WERI-Rb-1 (cell line): ENCODE data around the gene MSGN1.

Source experiments
- DNase-seq: peaks from one replicate; pipeline ENCODE4 v3.0.0-alpha.2; 2020
- H3K27ac ChIP-seq: fragments of 250-450 bp; sonication (Bioruptor Pico); 2 replicates; pipeline ENCODE4 v1.5.1; 2020; ENCODE audit warnings: mild to moderate bottlenecking, moderate library complexity
- H3K27me3 ChIP-seq: fragments of 250-450 bp; sonication (Bioruptor Pico); 2 replicates; pipeline ENCODE4 v1.5.1; 2021; ENCODE audit warnings: mild to moderate bottlenecking, low read depth, moderate library complexity; ENCODE audit not compliant: insufficient read depth, severe bottlenecking
- H3K36me3 ChIP-seq: fragments of 250-450 bp; sonication (Bioruptor Pico); 2 replicates; pipeline ENCODE4 v1.5.1; 2020; ENCODE audit warnings: mild to moderate bottlenecking, moderate library complexity
- H3K4me3 ChIP-seq: 2 replicates; pipeline ENCODE4 v1.5.1; 2011; ENCODE audit warnings: low read depth, mild to moderate bottlenecking, control low read depth, low read length
- H3K9me3 ChIP-seq: fragments of 250-450 bp; sonication (Bioruptor Pico); 2 replicates; pipeline ENCODE4 v1.5.1; 2021; ENCODE audit warnings: mild to moderate bottlenecking, moderate library complexity; ENCODE audit not compliant: severe bottlenecking
- TF ChIP-seq, protein P1 (sequence below): IDR thresholded peaks from 2 replicates; pipeline ENCODE4 v1.5.1; 2011; ENCODE audit warnings: low read depth, mild to moderate bottlenecking, control low read depth, inconsistent platforms, low read length

The MSGN1 gene

DNA sequence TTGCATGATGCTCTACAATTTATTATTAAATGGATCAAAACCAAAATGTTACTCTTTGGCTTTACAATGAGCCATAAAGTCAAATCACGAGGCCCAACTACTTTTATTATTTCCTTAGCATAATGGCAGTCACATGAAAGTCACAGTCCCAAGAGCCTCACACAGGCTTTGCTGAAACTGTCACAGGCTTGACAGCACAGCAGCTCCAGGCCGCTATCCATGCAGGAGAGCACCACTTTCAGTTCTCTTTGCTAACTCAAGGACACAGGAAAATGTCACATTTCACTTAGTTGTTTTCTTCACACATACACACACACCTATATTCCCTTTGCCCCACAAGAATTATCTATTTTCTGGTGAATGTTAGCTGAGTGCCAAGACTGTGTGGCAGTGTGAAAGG, 11.1 kb upstream of the MSGN1 start:
- H3K9me3 ChIP-seq = no peaks in the 10 kb centered on the region
- DNase-seq = no peak
- TF ChIP-seq, protein P1, sequence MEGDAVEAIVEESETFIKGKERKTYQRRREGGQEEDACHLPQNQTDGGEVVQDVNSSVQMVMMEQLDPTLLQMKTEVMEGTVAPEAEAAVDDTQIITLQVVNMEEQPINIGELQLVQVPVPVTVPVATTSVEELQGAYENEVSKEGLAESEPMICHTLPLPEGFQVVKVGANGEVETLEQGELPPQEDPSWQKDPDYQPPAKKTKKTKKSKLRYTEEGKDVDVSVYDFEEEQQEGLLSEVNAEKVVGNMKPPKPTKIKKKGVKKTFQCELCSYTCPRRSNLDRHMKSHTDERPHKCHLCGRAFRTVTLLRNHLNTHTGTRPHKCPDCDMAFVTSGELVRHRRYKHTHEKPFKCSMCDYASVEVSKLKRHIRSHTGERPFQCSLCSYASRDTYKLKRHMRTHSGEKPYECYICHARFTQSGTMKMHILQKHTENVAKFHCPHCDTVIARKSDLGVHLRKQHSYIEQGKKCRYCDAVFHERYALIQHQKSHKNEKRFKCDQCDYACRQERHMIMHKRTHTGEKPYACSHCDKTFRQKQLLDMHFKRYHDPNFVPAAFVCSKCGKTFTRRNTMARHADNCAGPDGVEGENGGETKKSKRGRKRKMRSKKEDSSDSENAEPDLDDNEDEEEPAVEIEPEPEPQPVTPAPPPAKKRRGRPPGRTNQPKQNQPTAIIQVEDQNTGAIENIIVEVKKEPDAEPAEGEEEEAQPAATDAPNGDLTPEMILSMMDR = no peak
- no peaks in the 10 kb centered on the region for H3K27me3 ChIP-seq
- no peak overlapping the region for H3K4me3 ChIP-seq
- H3K27ac ChIP-seq = no peak overlapping the region
- H3K36me3 ChIP-seq = no peaks in the 10 kb centered on the region

DNA sequence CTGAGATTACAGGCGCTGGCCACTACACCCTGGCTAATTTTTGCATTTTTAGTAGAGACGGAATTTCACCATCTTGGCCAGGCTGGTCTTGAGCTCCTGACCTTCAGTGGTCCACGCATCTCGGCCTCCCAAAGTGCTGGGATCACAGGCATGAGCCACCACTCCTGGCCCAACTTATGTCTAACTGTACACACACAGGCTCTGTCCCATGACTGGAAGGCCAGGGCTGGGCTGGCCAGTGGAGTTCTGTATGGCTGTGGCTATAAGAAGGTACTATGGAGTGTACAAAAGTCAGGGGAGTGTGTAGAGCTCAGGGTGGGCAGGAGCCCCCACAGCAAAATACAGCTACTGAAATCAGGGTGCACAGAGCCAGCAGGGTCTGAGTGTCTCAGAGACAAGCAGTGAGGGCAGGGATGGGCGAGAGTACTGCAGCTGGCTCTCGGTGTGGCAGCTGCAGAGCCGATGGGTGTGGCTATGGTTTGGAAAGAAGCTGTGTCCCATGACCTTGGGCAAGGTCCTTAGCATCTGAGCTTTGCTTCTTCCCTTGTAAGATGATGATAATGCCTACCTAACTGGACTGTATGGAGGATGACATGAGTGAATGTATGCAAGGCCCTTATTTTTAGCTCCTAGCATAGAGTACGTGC, 10.4 kb upstream of the MSGN1 start:
- no peaks in the 10 kb centered on the region for H3K36me3 ChIP-seq
- H3K9me3 ChIP-seq = no peaks in the 10 kb centered on the region
- H3K27ac ChIP-seq = no peak overlapping the region
- TF ChIP-seq, protein P1 = no peak
- no peaks in the 10 kb centered on the region for H3K27me3 ChIP-seq
- no peak for DNase-seq
- no peak overlapping the region for H3K4me3 ChIP-seq

DNA sequence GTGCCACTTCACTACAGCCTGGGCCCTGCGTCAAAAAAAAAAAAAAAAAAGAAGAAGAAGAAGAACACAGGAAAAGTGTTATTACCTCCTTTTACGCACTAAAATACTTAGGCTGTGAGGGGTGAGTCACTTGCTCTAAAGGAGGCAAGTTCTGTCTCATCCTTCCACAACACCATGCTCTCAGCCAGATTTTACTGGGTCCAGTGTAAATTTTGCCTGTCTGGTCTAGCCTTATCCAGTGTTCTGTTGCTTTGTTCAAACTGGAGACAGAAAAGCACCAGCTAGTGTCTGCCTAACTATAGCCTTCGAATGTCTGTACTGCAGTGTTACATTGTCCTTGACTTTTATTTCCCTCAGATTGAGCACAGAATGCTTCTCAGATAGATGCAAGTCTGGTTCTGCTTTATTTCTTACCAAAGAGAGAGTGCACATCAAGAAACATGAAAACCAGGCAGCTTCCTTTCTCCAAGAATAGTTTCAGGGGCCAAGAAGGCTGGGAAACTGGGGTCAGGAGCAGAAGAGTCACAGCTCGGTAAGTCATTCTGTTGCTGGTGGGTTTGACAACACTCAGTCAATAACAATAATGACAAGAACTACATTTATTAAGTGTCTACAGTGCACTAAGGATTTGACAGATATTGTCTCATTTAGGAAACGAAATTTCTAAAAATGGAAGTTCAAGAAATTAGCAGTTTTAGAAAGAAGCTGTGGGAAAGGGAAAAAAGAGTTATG, 3.1 kb upstream of the MSGN1 start:
- Histone ChIP-seq H3K27me3 (no peaks in the 10 kb centered on the region), H3K36me3 (no peaks in the 10 kb centered on the region), H3K27ac (no peak overlapping the region), H3K9me3 (no peaks in the 10 kb centered on the region), H3K4me3 (no peak overlapping the region)
- DNase-seq = no peak
- TF ChIP-seq, protein P1 = no peak

DNA sequence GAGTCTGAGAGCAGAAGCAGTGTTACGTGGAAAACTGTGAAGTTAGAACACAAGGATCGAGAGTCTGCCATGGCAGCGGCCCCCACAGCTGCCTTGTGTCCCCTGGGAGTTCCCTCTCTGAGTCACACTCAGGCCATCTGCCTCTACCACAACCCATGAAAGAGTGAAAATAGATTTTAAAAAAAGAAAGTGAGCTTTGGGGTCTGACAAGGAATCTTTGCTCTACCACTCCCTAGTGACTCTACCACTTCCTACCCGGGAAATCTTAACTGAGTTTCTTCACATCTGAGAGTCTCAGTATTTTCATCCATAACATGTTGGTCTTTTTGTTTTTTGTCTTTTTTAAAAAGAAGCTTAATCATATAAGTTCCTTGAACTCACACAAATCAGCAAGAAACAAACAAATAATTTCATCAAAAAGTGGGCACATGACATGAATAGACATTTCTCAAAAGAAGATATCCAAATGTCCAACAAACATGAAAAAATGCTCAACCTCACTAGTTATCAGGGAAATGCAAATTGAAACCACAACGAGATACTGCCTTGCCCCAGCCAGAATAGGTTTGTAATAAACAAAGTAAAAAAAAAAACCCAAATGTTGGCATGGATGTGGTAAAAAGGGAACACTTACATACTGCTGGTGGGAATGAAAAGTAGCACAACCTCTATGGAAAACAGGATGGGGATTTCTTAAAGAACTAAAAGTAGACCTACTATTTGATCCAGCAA, 2.4 kb upstream of the MSGN1 start:
- Histone ChIP-seq H3K27ac (no peak overlapping the region), H3K36me3 (no peaks in the 10 kb centered on the region), H3K4me3 (no peak overlapping the region), H3K27me3 (no peaks in the 10 kb centered on the region), H3K9me3 (no peaks in the 10 kb centered on the region)
- TF ChIP-seq, protein P1 = no peak
- no peak for DNase-seq

DNA sequence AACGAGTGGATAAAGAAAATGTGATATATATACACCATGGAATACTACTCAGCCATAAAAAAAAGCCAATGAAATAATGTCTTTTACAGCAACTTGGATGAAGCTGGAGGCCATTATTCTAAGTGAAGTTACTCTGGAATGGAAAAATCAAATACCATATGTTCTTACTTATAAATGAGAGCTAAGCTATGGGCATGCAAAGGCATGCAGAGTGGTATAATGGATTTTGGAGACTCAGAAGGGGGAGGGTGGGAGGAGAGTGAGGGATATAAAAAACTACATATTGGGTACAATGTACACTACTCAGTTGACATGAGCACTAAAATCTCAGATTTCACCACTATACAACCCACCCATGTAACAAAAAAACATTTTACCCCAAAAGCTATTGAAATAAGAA, 1.7 kb upstream of the MSGN1 start:
- TF ChIP-seq, protein P1 = no peak
- no peak for DNase-seq
- H3K27ac ChIP-seq = no peak overlapping the region

More for the DNA sequence above, 1.7 kb upstream of the MSGN1 start:
- Histone ChIP-seq H3K27me3 (no peaks in the 10 kb centered on the region), H3K36me3 (no peaks in the 10 kb centered on the region), H3K4me3 (no peak overlapping the region), H3K9me3 (no peaks in the 10 kb centered on the region)
